ENCODE results near the gene PHLDA1. TPM values are rescaled to one million over a fixed set of nuclear protein-coding genes. Genes with fewer than 3 reads are reported as not detected.

Gene PHLDA1
- total and polyA plus RNA-seq, 9 donors: 3.8 to 37.7 (median 13.1) TPM

- Histone ChIP-seq H3K9me3 (no peaks in the 10 kb centered on the region), H3K4me1 (ENCODE audit: insufficient read depth) (no peaks in the 10 kb centered on the region), H3K36me3 (no peaks in the 10 kb centered on the region), H3K4me3 (no peak overlapping the region), H3K27me3 (no peaks in the 10 kb centered on the region), H3K27ac (no peak overlapping the region)
- WGBS, 3 donors: 96 to 98% (median 97%) methylated on average over 4 of the region's 4 CpGs
- TF ChIP-seq EP300 (IDR thresholded peaks at IDR 0.05) (no peak), POLR2A (IDR thresholded peaks at IDR 0.05) (no peak), CTCF (IDR thresholded peaks at IDR 0.05) (no peak)
- DNase-seq: no peak
- intact Hi-C loops (cut with DNase I): no loop called here
These were observed 11.8 kb upstream of the PHLDA1 start for GRCh38 chr12:76043377-76043776.

- intact Hi-C loops (cut with DNase I): no loop called here
- no peak for DNase-seq
These were observed 10.6 kb upstream of the PHLDA1 start for GRCh38 chr12:76042147-76042546.

GRCh38 chr12:76041406-76041805 is 9.8 kb upstream of the PHLDA1 start:
- Histone ChIP-seq H3K4me3 (no peak overlapping the region), H3K9me3 (no peaks in the 10 kb centered on the region), H3K27me3 (no peaks in the 10 kb centered on the region), H3K36me3 (no peaks in the 10 kb centered on the region), H3K4me1 (ENCODE audit: insufficient read depth) (no peaks in the 10 kb centered on the region), H3K27ac (no peak overlapping the region)
- WGBS, 3 donors: 89 to 94% (median 91%) methylated on average over 2 of the region's 2 CpGs
- TF ChIP-seq EP300 (IDR thresholded peaks at IDR 0.05) (no peak), POLR2A (IDR thresholded peaks at IDR 0.05) (no peak), CTCF (IDR thresholded peaks at IDR 0.05) (no peak)
- intact Hi-C loops (cut with DNase I): no loop called here
- DNase-seq: no peak

More at GRCh38 chr12:76042147-76042546, 10.6 kb upstream of the PHLDA1 start:
- WGBS, 3 donors: 87 to 96% (median 92%) methylated on average over 2 of the region's 2 CpGs
- Histone ChIP-seq H3K27me3 (no peaks in the 10 kb centered on the region), H3K36me3 (no peaks in the 10 kb centered on the region), H3K4me3 (no peak overlapping the region), H3K27ac (no peak overlapping the region), H3K4me1 (ENCODE audit: insufficient read depth) (no peaks in the 10 kb centered on the region), H3K9me3 (no peaks in the 10 kb centered on the region)
- TF ChIP-seq EP300 (IDR thresholded peaks at IDR 0.05) (no peak), POLR2A (IDR thresholded peaks at IDR 0.05) (no peak), CTCF (IDR thresholded peaks at IDR 0.05) (no peak)

GRCh38 chr12:76040461-76040860 is 8.9 kb upstream of the PHLDA1 start:
- Histone ChIP-seq H3K4me3 (no peak overlapping the region), H3K27ac (no peak overlapping the region), H3K36me3 (no peaks in the 10 kb centered on the region), H3K4me1 (ENCODE audit: insufficient read depth) (no peaks in the 10 kb centered on the region), H3K9me3 (no peaks in the 10 kb centered on the region), H3K27me3 (no peaks in the 10 kb centered on the region)
- WGBS, 3 donors: 86 to 94% (median 94%) methylated on average over 4 of the region's 4 CpGs
- intact Hi-C loops (cut with DNase I): no loop called here
- DNase-seq: no peak
- TF ChIP-seq POLR2A (IDR thresholded peaks at IDR 0.05) (no peak), CTCF (IDR thresholded peaks at IDR 0.05) (no peak), EP300 (IDR thresholded peaks at IDR 0.05) (no peak)
